Fibroblast of skin of left biceps (primary cell): Measurements from ENCODE around the gene CYFIP1.
A peak's percentile ranks its signal among the peaks of the same experiment; 100 is the strongest.

ENCODE experiments used
- DNase-seq, 2 experiments: peaks; one replicate each; pipeline ENCODE4 v3.0.0-alpha.2; 2013; ENCODE audit warnings: low read depth in 2 of 2

The CYFIP1 gene

DNA sequence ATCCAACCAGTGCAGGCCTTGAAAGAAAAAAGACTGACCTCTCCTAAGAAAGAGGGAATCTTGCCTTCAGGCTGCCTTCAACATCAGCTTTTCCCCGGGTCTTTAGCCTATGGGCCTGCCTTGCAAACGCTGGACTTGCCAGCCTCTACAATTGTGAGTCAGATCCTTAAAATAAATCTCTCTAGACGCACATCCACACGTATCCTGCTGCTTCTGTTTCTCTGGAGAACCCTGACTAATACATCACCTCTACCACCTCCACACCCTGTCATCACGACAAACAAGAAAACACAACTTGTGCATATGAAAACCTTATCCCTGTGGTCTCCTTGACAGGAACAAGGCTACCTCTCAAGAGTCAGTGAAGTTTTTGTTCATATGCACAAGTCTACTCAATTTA, 11.8 kb downstream of the CYFIP1 start:
- peak; percentile 54 to 55 for DNase-seq

- DNase-seq: no peak
These were observed 12.9 kb downstream of the CYFIP1 start for GRCh38 chr15:22967084-22967770.

GRCh38 chr15:22966321-22967083, 13.7 kb downstream of the CYFIP1 start:
- no peak for DNase-seq

DNA sequence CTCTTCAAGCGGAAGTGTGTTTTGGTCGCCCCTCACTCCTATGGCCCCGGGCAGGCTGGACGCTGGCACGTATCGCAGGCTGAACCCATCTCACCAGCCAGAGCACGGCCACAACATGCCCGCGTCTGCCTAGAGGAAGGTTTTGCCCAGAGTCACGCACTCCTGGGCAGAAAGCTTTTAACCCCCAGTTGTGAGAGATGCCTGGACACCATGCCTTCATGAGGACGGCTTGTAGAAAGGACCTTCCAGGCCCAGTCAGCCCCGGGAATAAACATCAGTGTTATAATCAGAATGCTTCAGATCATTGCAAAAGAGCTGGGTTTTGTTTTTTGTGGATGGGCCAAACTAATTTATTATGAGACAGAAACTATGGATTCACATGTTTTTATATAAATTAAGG, 16.5 kb downstream of the CYFIP1 start:
- no peak for DNase-seq

DNA sequence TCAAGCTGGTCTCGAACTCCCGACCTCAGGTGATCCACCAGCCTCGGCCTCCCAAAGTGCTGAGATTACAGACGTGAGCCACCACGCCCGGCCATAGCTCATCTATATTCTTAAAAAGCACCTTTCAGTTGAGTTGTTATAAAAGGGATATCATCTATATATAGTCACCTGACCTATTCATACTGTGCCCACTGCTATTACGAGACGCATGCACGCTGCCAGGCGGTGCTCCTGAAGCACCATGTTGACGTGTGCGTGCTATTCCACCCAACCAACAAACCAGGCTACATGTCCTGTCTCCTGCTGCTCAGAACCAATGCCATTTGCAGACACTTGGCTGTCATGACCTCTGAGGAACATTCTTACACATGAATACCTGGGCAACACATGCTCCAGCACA, 17.6 kb downstream of the CYFIP1 start:
- no peak for DNase-seq

GRCh38 chr15:22961762-22962161, 18.4 kb downstream of the CYFIP1 start:
- DNase-seq: no peak

DNA sequence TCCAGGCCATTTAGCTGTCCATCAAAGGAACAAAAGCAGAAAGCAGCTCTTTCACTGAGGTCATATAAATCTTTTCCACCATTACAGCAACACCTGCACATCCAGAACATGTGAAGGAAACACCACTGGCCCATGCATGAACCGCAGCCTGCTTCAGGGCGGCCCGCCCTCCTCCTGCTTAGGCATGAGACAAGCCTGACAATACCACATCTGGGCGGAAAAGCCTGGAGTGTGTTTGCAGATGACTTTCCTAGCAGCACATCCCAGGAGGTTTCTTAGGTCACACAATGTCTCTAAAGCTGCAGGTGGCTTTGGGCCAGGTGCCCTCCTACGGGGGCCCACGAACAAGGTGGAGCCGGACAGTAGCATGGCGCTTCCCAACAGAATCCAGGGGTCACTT, 19.6 kb downstream of the CYFIP1 start:
- DNase-seq: no peak

GRCh38 chr15:22960126-22960525, 20.0 kb downstream of the CYFIP1 start:
- no peak for DNase-seq

DNA sequence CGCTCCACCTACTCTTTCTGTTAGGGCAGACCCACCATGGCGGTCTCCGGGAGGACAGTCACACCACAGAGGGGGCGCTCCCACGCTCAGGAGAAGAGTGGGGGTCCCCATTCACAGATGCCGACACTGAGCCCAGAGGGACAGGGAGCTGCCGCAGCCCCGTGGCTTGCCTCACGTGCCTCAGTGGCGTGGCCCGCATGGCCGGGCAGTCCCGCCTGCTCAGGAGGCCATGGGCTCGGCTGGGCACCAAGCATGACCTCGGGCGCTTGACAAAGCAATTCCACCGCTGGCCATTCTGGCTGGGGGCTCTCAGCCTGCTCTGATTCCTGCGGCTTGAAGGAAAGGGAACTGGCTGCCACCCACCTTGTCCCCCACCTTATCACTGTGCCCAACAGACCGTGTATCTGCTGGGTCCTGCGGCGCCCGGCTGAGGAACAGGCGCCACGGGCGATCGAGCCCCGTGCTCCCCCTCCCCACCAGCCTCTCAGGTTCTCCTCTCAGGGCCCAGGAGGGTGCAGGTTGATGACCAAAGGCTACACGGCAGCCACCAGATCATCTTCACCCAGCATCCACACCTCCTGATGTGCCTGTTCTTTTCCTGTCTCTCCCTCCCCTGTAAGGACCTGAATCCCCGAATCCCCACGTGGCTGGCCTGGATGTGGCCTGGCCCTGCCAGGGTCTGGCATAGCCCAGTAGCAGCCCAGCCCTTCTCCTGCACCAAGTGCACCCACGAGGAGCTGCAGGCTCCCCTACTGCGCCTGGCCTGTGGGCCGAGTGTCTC, 20.7 kb downstream of the CYFIP1 start:
- no peak for DNase-seq

- DNase-seq: no peak
These were observed 21.5 kb downstream of the CYFIP1 start for GRCh38 chr15:22958487-22959280.

- no peak for DNase-seq
These were observed 23.2 kb downstream of the CYFIP1 start for GRCh38 chr15:22956978-22957260.

GRCh38 chr15:22956257-22956977, 23.8 kb downstream of the CYFIP1 start:
- no peak for DNase-seq

DNA sequence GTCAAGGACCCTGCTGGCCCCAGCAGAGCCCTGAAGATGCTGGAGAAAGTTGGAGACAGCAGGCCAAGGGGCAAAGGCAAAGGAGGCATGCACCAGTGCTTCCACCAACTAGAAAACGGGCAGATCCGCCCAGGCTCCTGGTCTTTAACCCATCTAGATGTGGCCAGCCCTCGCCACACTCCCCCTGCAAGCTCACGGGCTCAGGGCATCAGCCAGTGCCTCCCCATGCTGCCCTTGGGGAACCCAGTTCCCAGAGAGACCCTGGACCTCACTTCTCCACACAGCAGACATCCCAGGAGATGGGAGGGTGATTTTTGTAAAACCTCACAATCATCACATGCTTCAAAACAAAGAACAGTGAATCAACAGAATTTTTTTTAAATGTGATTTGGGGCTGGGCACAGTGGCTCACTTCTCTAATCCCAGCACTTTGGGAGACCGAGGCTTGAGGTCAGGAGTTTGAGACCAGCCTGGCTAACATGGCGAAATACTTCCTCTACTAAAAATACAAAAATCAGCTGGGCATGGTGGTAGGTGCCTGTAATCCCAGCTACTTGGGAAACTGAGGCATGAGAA, 24.5 kb downstream of the CYFIP1 start:
- DNase-seq: no peak

DNA sequence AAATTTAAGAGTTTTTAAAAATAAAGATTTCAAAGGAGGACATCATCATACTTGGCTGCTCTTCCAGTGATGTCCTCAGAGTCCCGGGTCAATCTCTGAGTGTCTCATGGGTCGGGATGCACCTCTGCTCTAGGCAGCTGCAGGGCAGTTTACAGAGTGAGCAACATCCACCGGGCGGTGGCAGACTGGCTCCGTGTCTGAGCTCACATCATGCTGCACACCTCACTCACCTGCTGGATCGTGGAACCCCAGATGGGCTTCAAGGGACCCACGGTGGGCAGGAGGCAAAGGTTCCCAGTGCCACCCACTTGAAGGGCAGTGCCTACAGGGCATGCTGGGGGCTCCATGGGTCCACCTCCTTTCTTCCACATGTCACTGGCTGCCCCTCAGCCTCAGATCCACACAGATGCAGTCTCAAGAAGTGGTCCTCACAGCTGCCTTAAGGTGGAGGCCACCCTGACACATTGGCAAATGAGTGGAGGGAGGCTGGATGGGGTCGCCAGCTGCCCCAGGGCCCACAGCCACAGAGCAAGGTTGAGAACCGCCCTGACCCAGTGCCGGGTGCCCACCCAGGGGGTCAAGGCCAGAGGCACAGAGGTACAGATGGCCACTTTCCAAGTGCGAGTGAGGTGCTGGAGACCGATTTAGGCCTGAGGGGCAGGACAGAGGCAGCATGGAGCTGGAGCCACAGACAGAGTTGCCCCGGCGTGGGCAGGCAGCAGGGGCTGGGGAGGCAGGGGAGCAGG, 25.2 kb downstream of the CYFIP1 start:
- DNase-seq: no peak

DNA sequence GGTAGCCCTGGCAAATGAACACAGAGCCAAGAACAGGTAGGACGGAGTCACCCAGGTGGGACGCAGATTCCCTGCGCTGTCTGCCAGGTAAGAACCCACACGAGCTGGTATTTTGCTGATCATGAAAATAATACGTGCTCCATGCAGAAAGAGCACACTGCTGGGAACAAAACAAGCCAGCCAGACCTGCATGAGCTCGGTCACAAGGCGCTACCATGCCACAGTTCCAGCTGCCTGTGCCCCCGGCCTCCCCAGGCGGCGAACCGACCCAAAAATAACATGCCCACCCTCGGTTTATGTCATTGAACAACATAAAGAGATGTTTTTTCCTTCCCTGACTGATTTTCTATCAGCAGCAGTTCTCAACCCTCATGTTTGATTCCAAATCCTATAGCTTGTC, 25.8 kb downstream of the CYFIP1 start:
- DNase-seq: no peak

- DNase-seq: no peak
These were observed 27.2 kb downstream of the CYFIP1 start for GRCh38 chr15:22952796-22953579.

GRCh38 chr15:22951381-22952280, 28.5 kb downstream of the CYFIP1 start:
- no peak for DNase-seq

DNA sequence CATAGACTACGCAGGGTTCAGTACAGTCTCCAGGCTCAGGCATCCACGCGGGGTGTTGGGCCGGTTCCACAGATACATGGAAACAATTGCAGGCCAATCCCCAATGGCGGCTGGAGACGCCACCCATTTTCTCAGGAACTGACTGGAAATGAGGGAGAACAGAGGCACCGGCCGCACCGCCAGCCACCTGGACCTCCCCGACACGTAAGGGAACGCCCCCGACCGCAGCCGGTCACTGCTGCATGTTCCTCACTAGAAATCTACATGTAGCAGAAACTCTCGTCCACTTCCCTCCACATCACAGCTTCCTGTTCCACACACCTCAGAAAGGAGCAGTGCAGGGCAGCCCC, 29.2 kb downstream of the CYFIP1 start:
- no peak for DNase-seq
